Measurements from ENCODE around the gene PXDN.

PXDN gene

GRCh38 chr2:1756456-1756855, 12.1 kb upstream of the PXDN start:
- H3K4me1 Mint-ChIP-seq: no peaks in the 10 kb centered on the region
- peaks cover 6% of the 10 kb centered on the region for H3K9me3 Mint-ChIP-seq
- H3K4me3 Mint-ChIP-seq: no peak overlapping the region
- no peak overlapping the region for H3K27ac Mint-ChIP-seq (ENCODE audit: low read depth)
- peaks cover 23% of the 10 kb centered on the region for H3K27me3 Mint-ChIP-seq
- peaks cover 3% of the 10 kb centered on the region for H3K36me3 Mint-ChIP-seq (ENCODE audit: insufficient read depth)
- ATAC-seq (replicated peaks; ENCODE audit: extremely low read depth, poor library complexity, severe bottlenecking) (no peak), DNase-seq (ENCODE audit: low spot score in 2 of 2) (no peak)

GRCh38 chr2:1755436-1756191, 11.3 kb upstream of the PXDN start:
- no peak for ATAC-seq (replicated peaks; ENCODE audit: extremely low read depth, poor library complexity, severe bottlenecking)

GRCh38 chr2:1754461-1755170, 10.3 kb upstream of the PXDN start:
- ATAC-seq (replicated peaks; ENCODE audit: extremely low read depth, poor library complexity, severe bottlenecking): no peak
- peaks cover 29% of the 10 kb centered on the region for H3K27me3 Mint-ChIP-seq
- no peak for DNase-seq (ENCODE audit: low spot score in 2 of 2)
- H3K36me3 Mint-ChIP-seq (ENCODE audit: insufficient read depth): peaks cover 2% of the 10 kb centered on the region
- no peak overlapping the region for H3K27ac Mint-ChIP-seq (ENCODE audit: low read depth)
- no peak overlapping the region for H3K4me3 Mint-ChIP-seq
- no peaks in the 10 kb centered on the region for H3K9me3 Mint-ChIP-seq
- no peaks in the 10 kb centered on the region for H3K4me1 Mint-ChIP-seq

More at GRCh38 chr2:1755436-1756191, 11.3 kb upstream of the PXDN start:
- Mint-ChIP-seq H3K36me3 (ENCODE audit: insufficient read depth) (peaks cover 2% of the 10 kb centered on the region), H3K4me3 (no peak overlapping the region), H3K27me3 (peaks cover 29% of the 10 kb centered on the region), H3K4me1 (no peaks in the 10 kb centered on the region), H3K9me3 (no peaks in the 10 kb centered on the region), H3K27ac (ENCODE audit: low read depth) (no peak overlapping the region)
- DNase-seq (ENCODE audit: low spot score in 2 of 2): no peak

GRCh38 chr2:1754046-1754445, 9.7 kb upstream of the PXDN start:
- no peak overlapping the region for H3K27ac Mint-ChIP-seq (ENCODE audit: low read depth)

DNA sequence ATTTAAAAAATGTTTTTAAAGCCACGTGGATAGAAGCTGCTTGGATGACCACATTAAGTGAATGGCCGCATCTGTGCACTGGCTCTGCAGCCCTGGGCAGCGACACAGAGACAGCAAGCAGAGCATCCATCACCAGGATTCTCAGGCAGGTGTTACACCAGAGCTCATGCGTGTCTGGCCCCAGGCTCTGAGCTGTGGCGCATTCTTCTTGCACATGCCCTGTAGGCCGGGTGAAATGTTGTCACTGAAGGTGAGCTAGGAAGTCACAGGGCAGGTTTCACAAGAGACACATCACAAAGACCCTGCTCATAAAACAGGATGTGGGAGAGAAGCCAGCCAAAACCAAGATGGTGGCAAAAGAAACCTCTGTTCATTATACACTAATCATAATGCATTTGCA, 8.4 kb upstream of the PXDN start:
- H3K4me3 Mint-ChIP-seq: no peak overlapping the region
- H3K27me3 Mint-ChIP-seq: peaks cover 29% of the 10 kb centered on the region
- H3K27ac Mint-ChIP-seq (ENCODE audit: low read depth): no peak overlapping the region
- H3K36me3 Mint-ChIP-seq (ENCODE audit: insufficient read depth): peaks cover 2% of the 10 kb centered on the region
- ATAC-seq (replicated peaks; ENCODE audit: extremely low read depth, poor library complexity, severe bottlenecking) (no peak), DNase-seq (ENCODE audit: low spot score in 2 of 2) (no peak)
- no peaks in the 10 kb centered on the region for H3K9me3 Mint-ChIP-seq
- no peaks in the 10 kb centered on the region for H3K4me1 Mint-ChIP-seq

More at GRCh38 chr2:1754046-1754445, 9.7 kb upstream of the PXDN start:
- Mint-ChIP-seq H3K9me3 (no peaks in the 10 kb centered on the region), H3K27me3 (peaks cover 29% of the 10 kb centered on the region), H3K36me3 (ENCODE audit: insufficient read depth) (peaks cover 2% of the 10 kb centered on the region), H3K4me3 (no peak overlapping the region), H3K4me1 (no peaks in the 10 kb centered on the region)
- ATAC-seq (replicated peaks; ENCODE audit: extremely low read depth, poor library complexity, severe bottlenecking): no peak
- DNase-seq (ENCODE audit: low spot score in 2 of 2): no peak

- peaks cover 2% of the 10 kb centered on the region for H3K36me3 Mint-ChIP-seq (ENCODE audit: insufficient read depth)
- H3K4me1 Mint-ChIP-seq: no peaks in the 10 kb centered on the region
- H3K27ac Mint-ChIP-seq (ENCODE audit: low read depth): no peak overlapping the region
- H3K4me3 Mint-ChIP-seq: no peak overlapping the region
- ATAC-seq (replicated peaks; ENCODE audit: extremely low read depth, poor library complexity, severe bottlenecking) (no peak), DNase-seq (ENCODE audit: low spot score in 2 of 2) (no peak)
- H3K9me3 Mint-ChIP-seq: no peaks in the 10 kb centered on the region
- H3K27me3 Mint-ChIP-seq: peaks cover 36% of the 10 kb centered on the region
Measured at GRCh38 chr2:1751767-1752725, 7.7 kb upstream of the PXDN start.

DNA sequence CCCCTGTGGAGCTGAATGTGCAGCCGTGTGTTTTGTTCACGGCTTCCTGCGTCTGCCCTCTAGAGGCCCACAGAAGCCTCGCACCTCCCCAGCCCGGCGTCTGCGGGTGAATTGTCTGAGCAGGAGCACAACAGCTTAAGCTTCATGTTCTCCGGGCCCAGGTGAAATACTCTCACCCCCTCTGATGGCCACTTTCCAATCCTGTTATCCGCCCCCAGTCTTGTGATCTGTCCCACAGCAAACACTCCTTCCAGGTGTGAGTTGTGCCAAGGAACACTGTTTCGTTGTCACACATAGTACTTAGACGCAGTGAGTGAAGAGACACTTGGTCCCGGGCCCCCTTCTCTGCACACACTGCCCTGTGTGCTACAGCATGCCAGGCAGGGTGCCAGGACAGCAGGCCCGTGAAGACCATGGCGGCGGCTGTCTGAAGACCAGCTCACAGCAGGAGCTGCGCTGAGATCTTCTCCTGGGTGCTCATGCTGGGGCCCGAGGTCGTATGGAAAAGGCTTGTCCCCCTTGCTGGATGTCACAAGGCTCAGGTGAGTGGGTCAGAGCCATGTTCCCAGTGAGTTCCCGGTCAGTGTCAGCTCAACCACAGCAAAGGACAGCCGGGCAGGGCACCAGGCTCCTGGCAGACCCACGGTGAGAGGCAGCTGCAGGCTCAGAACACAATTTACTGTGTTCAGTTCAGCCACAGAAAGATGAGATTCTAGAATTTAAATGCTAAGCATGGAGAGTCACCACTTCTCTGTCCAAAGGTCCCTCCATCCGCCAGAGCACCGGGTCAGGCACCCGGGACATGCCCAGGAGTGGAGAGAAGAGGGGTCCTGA, 6.8 kb upstream of the PXDN start:
- Mint-ChIP-seq H3K27me3 (peaks cover 40% of the 10 kb centered on the region), H3K4me1 (no peaks in the 10 kb centered on the region)
- no peak for ATAC-seq (replicated peaks; ENCODE audit: extremely low read depth, poor library complexity, severe bottlenecking)

DNA sequence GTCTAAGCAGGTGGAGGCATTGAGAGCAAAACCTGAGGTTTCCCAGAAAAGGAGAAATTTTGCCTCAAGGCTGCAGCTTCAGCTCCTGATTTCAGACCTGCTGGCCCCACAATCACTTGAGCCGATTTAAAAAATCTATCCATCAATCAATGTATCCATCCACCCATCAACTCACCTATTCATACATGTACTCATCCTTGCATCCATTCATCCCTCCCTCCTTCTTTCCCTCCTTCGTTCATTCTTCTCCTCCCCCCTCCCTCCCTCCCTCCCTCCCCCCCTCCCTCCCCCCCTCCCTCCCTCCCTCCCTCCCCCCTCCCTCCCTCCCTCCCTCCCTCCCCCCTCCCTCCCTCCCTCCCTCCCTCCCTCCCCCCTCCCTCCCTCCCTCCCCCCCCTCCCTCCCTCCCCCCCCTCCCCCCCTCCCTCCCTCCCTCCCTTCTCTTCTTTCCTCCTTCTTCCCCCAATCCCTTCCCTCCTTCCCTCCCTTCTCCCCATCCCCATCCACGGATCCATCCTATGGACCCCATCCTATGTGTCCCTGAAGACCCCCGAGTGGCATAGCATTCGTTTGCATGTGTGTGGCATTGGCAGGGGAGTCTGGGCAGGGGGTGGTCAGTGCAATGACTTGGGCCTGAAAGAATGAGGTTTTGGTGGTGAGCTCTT, 6.1 kb upstream of the PXDN start:
- Mint-ChIP-seq H3K27ac (ENCODE audit: low read depth) (no peak overlapping the region), H3K9me3 (no peaks in the 10 kb centered on the region), H3K4me1 (no peaks in the 10 kb centered on the region), H3K4me3 (no peak overlapping the region), H3K27me3 (peaks cover 37% of the 10 kb centered on the region), H3K36me3 (ENCODE audit: insufficient read depth) (no peaks in the 10 kb centered on the region)
- DNase-seq (ENCODE audit: low spot score in 2 of 2) (no peak), ATAC-seq (replicated peaks; ENCODE audit: extremely low read depth, poor library complexity, severe bottlenecking) (no peak)

More for the DNA sequence above, 6.8 kb upstream of the PXDN start:
- H3K9me3 Mint-ChIP-seq: no peaks in the 10 kb centered on the region
- H3K36me3 Mint-ChIP-seq (ENCODE audit: insufficient read depth): peaks cover under 1% of the 10 kb centered on the region
- no peak overlapping the region for H3K27ac Mint-ChIP-seq (ENCODE audit: low read depth)
- no peak for DNase-seq (ENCODE audit: low spot score in 2 of 2)
- no peak overlapping the region for H3K4me3 Mint-ChIP-seq

- Mint-ChIP-seq H3K4me3 (no peak overlapping the region), H3K4me1 (no peaks in the 10 kb centered on the region), H3K36me3 (ENCODE audit: insufficient read depth) (no peaks in the 10 kb centered on the region), H3K9me3 (no peaks in the 10 kb centered on the region), H3K27me3 (peaks cover 32% of the 10 kb centered on the region), H3K27ac (ENCODE audit: low read depth) (no peak overlapping the region)
- DNase-seq (ENCODE audit: low spot score in 2 of 2) (no peak), ATAC-seq (replicated peaks; ENCODE audit: extremely low read depth, poor library complexity, severe bottlenecking) (no peak)
Measured at GRCh38 chr2:1749489-1750119, 5.3 kb upstream of the PXDN start.

DNA sequence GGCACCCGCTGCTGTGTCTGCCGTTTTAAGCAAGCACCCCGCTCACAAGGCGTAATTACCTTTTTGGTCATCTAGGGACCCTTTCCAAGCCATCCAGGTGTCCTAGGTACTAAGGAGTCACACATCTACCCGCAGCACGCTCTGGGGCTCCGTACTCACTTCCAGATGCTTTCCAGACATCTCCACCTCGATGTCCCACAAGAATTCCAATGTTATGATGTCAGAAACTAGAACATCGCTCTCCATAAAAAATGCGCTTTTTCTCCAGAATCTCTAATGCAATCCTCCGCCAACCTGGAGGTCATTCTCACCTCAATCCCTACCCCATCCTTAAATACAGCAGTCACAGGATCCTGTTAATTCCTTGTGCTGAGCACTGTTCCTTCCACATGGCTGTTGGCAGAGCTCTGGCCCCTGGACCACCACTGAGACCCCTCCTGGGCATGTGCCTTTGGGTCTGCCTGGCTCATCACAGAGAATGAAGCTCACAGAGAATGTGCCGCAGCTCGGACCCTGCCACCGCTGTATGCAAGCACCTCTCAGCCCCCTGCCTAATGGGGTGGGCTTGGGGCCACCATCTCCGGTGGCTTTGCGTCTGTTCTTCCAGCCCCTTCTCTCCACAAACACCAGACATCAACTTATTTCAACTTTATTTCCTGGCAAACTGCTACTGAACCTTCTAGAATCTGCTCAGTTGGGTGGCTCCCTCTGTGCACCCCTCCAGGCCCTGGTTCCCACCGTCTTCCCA, 4.6 kb upstream of the PXDN start:
- DNase-seq (ENCODE audit: low spot score in 2 of 2): no peak
- Mint-ChIP-seq H3K27me3 (peaks cover 32% of the 10 kb centered on the region), H3K27ac (ENCODE audit: low read depth) (no peak overlapping the region), H3K9me3 (no peaks in the 10 kb centered on the region), H3K4me1 (no peaks in the 10 kb centered on the region), H3K36me3 (ENCODE audit: insufficient read depth) (no peaks in the 10 kb centered on the region), H3K4me3 (no peak overlapping the region)
- no peak for ATAC-seq (replicated peaks; ENCODE audit: extremely low read depth, poor library complexity, severe bottlenecking)

All from central memory CD8-positive, alpha-beta T cell (primary cell).